Measurements from ENCODE around the gene GNGT1. TPM values are rescaled to one million over a fixed set of nuclear protein-coding genes. Genes with fewer than 3 reads are reported as not detected.

The GNGT1 gene
- polyA plus RNA-seq, 1 donor (not counting 4 experiments of a cell fraction or from before 2014, with no cell fraction given): not detected

DNA sequence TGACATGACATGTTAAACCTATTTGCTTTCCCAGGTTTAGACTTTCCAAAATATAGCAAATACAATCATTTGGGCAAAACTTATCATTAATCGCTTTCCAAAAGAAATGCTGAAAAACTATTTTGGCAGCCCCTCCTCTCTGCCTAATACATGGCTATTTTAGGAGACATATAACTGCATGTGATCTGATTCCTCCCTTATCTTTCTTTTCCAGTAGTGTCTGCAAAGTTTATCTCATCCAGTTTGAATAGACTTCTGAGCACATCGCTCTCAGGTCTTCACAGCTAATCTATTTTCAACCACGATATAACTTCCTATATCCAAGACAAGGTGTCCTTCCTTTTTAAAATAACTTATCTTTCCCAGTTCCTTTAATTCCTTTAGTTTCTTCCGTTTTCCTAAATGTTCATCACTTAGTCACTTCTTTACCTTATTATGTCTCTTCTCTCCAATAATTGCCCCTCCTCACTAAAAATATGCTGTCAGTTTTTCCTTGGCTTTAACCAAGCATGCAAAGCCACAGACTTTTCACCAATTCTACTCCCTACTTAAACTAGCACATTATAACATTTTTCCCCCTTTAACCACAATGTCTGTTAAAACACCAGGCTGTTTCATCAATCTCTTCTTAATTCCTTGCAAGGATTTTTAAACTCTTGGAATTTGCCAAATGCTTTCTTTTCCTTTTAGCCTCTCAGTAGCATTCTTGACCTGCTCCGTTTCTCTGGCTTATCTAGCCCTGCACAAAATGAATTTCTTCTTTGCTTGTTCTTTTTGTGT lies 39.6 kb downstream of the GNGT1 start:
- Histone ChIP-seq H3K79me2 (ENCODE audit: control insufficient read depth, insufficient read depth, low read length) (no peaks in the 10 kb centered on the region), H3K4me1 (ENCODE audit: control insufficient read depth, extremely low read depth, insufficient read depth, low read length) (no peaks in the 10 kb centered on the region), H3K4me2 (ENCODE audit: control insufficient read depth, extremely low read depth, insufficient read depth, low read depth, low read length) (no peak overlapping the region), H3K36me3 (ENCODE audit: control insufficient read depth in 2 of 2, extremely low read depth in 1 of 2, insufficient read depth in 2 of 2, low read length in 2 of 2) (no peaks in the 10 kb centered on the region), H3K4me3 (ENCODE audit: control insufficient read depth in 2 of 3, extremely low read depth in 1 of 3, insufficient read depth in 2 of 3, low read depth in 1 of 3, low read length in 3 of 3) (no peak overlapping the region), H3K27me3 (ENCODE audit: control insufficient read depth, extremely low read depth, insufficient read depth, low read length) (peaks cover under 1% of the 10 kb centered on the region), H4K20me1 (ENCODE audit: control insufficient read depth, extremely low read depth, insufficient read depth, low read length) (no peaks in the 10 kb centered on the region), H3K9me3 (ENCODE audit: control insufficient read depth, low read depth, low read length) (peaks cover 2% of the 10 kb centered on the region), H3K9me1 (ENCODE audit: control insufficient read depth, extremely low read depth, insufficient read depth, low read length) (no peaks in the 10 kb centered on the region), H2AFZ (ENCODE audit: control insufficient read depth, low read length) (no peak overlapping the region), H3K9ac (ENCODE audit: control insufficient read depth, extremely low read depth, insufficient read depth, low read length) (no peak overlapping the region), H3K27ac (ENCODE audit: control insufficient read depth, insufficient read depth, low read length) (no peak overlapping the region)
- no peak for TF ChIP-seq EZH2 (IDR thresholded peaks at IDR 0.05; ENCODE audit: low read length)
- TF ChIP-seq, protein P1, sequence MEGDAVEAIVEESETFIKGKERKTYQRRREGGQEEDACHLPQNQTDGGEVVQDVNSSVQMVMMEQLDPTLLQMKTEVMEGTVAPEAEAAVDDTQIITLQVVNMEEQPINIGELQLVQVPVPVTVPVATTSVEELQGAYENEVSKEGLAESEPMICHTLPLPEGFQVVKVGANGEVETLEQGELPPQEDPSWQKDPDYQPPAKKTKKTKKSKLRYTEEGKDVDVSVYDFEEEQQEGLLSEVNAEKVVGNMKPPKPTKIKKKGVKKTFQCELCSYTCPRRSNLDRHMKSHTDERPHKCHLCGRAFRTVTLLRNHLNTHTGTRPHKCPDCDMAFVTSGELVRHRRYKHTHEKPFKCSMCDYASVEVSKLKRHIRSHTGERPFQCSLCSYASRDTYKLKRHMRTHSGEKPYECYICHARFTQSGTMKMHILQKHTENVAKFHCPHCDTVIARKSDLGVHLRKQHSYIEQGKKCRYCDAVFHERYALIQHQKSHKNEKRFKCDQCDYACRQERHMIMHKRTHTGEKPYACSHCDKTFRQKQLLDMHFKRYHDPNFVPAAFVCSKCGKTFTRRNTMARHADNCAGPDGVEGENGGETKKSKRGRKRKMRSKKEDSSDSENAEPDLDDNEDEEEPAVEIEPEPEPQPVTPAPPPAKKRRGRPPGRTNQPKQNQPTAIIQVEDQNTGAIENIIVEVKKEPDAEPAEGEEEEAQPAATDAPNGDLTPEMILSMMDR (optimal IDR thresholded peaks at IDR 0.05 in 1 of 3, IDR thresholded peaks at IDR 0.05 in 1 of 3, conservative IDR thresholded peaks at IDR 0.05 in 1 of 3; ENCODE audit: extremely low read depth in 1 of 3, insufficient read depth in 2 of 3, low read length in 3 of 3): no peak
- DNase-seq (ENCODE audit: low read depth, low spot score) (no peak), FAIRE-seq (no peak)
- dilution Hi-C loops (cut with MboI; ENCODE audit: extremely low pct_ligation_motif_present, low sequenced_read_pairs): no loop called here

DNA sequence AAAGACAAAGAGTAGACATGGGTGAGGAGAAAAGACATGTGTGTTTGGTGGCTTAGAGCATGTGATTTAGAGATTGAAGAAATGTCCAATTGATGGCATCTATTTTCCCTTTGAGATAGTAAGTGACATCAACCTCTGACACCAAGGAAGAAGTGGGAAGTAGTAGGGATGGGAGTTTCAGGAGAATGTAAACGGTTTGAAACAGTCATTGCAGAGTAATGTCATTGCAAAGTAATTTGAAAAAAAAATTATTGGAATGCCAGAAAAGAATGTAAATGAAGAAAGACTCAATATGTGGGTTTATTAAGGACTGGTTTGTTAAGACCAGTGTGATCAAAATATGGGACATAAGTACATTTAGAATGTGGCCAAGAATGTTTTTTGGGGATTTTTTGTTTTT lies 41.7 kb downstream of the GNGT1 start:
- Histone ChIP-seq H3K36me3 (ENCODE audit: control insufficient read depth in 2 of 2, extremely low read depth in 1 of 2, insufficient read depth in 2 of 2, low read length in 2 of 2) (no peaks in the 10 kb centered on the region), H3K9me3 (ENCODE audit: control insufficient read depth, low read depth, low read length) (no peaks in the 10 kb centered on the region), H3K4me1 (ENCODE audit: control insufficient read depth, extremely low read depth, insufficient read depth, low read length) (no peaks in the 10 kb centered on the region), H3K27ac (ENCODE audit: control insufficient read depth, insufficient read depth, low read length) (no peak overlapping the region), H3K9me1 (ENCODE audit: control insufficient read depth, extremely low read depth, insufficient read depth, low read length) (no peaks in the 10 kb centered on the region), H4K20me1 (ENCODE audit: control insufficient read depth, extremely low read depth, insufficient read depth, low read length) (no peaks in the 10 kb centered on the region), H3K4me2 (ENCODE audit: control insufficient read depth, extremely low read depth, insufficient read depth, low read depth, low read length) (no peak overlapping the region), H3K27me3 (ENCODE audit: control insufficient read depth, extremely low read depth, insufficient read depth, low read length) (no peaks in the 10 kb centered on the region), H3K79me2 (ENCODE audit: control insufficient read depth, insufficient read depth, low read length) (no peaks in the 10 kb centered on the region), H3K9ac (ENCODE audit: control insufficient read depth, extremely low read depth, insufficient read depth, low read length) (no peak overlapping the region), H2AFZ (ENCODE audit: control insufficient read depth, low read length) (no peak overlapping the region), H3K4me3 (ENCODE audit: control insufficient read depth in 2 of 3, extremely low read depth in 1 of 3, insufficient read depth in 2 of 3, low read depth in 1 of 3, low read length in 3 of 3) (no peak overlapping the region)
- TF ChIP-seq, protein P1 (optimal IDR thresholded peaks at IDR 0.05 in 1 of 3, IDR thresholded peaks at IDR 0.05 in 1 of 3, conservative IDR thresholded peaks at IDR 0.05 in 1 of 3; ENCODE audit: extremely low read depth in 1 of 3, insufficient read depth in 2 of 3, low read length in 3 of 3): no peak
- no peak for TF ChIP-seq EZH2 (IDR thresholded peaks at IDR 0.05; ENCODE audit: low read length)
- DNase-seq (ENCODE audit: low read depth, low spot score) (no peak), FAIRE-seq (no peak)
- dilution Hi-C loops (cut with MboI; ENCODE audit: extremely low pct_ligation_motif_present, low sequenced_read_pairs): no loop called here

Measured in keratinocyte (primary cell).